Activated CD4-positive, alpha-beta T cell treated with anti-CD3 and anti-CD28 coated beads for 1 hour (primary cell): ENCODE data around the gene LTBP3.
"Not testable (repeated sequence)": the region's sequence is repeated elsewhere in the genome, so short reads cannot be mapped to it uniquely, and the experiment has no call there.

Source experiments
- DNase-seq: peaks from one replicate; pipeline ENCODE4 v3.0.0-alpha.2; 2020

LTBP3 gene

DNA sequence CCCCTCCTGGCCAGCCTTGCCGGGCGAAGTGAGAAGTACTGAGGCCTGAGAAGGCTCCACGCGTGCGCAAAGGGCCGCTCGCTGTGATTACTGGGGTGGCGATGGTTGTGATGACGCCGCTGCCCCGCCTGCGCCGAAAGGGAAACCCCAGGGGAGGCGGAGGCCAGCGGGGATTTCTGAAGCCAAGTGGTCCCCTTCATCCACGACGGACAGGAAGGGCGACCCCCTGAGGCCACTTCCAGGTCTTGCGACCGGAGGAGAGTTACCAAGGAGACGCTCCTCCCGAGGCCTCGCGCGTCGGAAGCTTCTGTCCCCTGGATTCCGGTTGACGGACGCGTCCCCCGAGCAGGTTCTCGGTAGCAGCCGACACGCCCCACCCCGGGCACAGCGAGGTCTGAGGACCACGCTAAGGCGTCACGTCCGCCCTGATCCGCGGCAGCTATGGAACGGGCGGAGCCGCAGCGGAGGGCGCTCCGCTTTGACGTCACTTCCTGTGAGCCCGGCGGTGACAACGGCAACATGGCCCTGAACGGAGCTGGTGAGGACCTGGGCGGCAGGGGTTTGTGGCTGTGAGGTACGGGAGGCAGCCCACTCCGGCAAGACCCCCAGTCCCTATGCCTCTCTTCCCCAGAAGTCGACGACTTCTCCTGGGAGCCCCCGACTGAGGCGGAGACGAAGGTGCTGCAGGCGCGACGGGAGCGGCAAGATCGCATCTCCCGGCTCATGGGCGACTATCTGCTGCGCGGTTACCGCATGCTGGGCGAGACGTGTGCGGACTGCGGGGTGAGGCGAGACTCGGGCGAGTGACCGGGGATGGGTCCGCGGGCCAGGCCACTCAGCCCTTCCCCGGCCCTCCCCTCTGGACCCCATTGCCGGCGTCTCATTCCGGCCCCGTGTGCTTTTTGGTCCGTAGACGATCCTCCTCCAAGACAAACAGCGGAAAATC, 12.1 kb upstream of the LTBP3 start, which contains the start of gene ZNRD2:
TSS of gene ZNRD2 (plus strand) at position 505 of the 946 bp plus-strand sequence. CDS start at position 520, 15 bp downstream.
- DNase-seq = peak; percentile 98

GRCh38 chr11:65569164-65569972, 11.2 kb upstream of the LTBP3 start:
- no peak for DNase-seq

DNA sequence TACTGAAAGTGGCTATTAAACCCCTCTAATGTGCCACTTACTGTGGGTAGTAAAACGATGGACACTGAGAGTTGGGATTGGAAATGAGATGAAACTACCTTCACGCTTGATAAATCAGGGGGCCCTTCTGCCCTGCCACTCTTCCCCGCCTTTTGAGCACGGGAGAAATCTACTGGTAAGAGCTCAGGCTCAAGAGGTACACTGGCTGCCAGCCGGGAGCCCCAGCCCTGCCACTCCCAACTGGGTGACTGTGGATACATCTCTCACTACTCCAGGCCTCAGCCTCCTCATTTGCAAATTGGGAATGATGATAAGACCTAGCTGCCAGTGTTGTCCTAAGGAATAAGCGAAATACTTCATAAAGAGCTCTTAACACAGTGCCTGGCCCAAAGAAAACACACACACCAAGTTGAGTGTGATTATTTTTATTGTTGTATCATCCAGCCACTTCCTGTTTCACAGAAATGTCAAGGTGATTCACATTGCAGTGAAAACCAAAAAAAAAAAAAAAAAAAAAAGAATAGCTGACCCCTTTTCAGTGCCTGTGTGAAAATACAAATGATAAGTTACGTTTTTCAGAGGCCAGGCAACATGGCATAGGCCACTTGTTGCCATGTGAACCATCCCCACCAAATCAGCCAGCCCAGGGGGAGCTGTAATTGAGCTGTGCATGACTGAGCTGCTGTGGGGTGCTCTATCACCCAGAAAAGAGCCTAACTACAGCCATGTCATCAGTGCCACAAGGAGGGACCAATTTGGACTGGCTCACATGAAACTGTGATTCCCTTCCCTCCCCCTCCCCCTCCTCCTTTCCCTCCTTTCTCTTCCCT, 7.7 kb upstream of the LTBP3 start:
- DNase-seq = no peak

DNA sequence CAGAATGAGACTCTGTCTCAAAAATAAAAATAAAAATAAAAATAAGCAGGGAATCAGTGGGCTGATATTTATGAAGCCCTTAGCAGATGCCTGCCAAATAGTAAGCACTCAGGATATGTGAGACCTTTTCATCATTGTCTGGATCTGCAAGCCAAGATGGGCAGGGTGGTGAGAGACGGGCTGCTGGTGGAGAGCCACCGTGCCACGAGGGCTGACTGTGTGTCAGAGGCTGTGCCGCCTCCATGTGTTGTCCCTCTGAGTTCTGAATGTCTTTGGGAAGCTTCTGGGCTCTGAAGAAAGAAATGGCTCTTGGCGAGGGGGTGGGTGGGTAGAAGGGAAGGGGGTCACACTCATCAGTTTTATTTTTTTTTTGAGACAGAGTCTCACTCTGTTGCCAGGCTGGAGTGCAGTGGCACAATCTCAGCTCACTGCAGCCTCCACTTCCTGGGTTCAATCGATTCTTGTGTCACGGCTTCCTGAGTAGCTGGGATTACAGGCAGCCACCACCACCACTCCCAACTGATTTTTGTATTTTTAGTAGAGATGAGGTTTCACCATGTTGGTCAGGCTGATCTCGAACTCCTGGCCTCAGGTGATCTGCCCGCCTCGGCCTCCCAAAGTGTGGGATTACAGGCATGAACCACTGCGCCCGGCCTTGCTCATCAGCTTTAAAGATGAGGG, 6.9 kb upstream of the LTBP3 start:
- DNase-seq = not testable (repeated sequence)

GRCh38 chr11:65563601-65564000, 5.4 kb upstream of the LTBP3 start:
- DNase-seq = no peak

DNA sequence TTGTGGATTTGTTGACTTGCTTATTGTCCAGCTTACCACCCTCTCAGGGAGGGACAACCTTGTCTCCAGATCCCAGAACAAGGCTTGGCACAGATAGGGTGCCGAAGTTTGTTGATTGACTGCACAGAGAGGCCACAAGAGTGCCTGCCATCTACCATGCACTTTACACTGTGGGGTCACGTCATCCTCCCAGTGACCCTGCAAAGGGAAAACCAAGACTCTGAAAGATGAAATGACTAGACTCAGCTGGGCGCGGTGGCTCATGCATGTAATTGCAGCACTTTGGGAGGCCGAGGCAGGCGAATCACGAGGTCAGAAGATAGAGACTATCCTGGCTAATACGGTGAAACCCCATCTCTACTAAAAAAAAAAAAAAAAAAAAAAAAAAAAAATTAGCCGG, 4.6 kb upstream of the LTBP3 start:
- no peak for DNase-seq

DNA sequence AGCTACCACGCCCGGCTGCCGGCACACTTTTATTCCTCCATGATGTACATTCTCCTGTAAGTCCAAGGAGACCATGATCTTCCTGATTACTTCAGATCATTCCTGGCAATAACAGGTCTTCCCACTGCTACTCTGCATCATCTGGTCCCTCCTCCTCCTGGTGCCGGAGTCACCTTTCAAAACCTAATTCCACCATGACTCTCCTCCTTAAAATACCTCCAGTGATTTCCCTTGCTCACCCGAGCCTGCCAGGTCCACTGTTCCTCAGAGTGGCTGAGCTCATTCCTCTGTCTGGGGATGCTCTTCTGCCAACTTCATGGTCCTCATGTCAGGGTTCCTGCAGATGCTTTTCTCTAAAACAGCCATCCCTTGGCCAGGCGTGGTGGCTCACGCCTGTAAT, 3.9 kb upstream of the LTBP3 start:
- no peak for DNase-seq

- no peak for DNase-seq
Measured at GRCh38 chr11:65560555-65561418, 2.6 kb upstream of the LTBP3 start.

- no peak for DNase-seq
Measured at GRCh38 chr11:65559951-65560537, 1.9 kb upstream of the LTBP3 start.

GRCh38 chr11:65559535-65559934, 1.4 kb upstream of the LTBP3 start:
- DNase-seq = no peak

- DNase-seq = no peak
Measured at GRCh38 chr11:65558930-65559509, 861 bp upstream of the LTBP3 start.

DNA sequence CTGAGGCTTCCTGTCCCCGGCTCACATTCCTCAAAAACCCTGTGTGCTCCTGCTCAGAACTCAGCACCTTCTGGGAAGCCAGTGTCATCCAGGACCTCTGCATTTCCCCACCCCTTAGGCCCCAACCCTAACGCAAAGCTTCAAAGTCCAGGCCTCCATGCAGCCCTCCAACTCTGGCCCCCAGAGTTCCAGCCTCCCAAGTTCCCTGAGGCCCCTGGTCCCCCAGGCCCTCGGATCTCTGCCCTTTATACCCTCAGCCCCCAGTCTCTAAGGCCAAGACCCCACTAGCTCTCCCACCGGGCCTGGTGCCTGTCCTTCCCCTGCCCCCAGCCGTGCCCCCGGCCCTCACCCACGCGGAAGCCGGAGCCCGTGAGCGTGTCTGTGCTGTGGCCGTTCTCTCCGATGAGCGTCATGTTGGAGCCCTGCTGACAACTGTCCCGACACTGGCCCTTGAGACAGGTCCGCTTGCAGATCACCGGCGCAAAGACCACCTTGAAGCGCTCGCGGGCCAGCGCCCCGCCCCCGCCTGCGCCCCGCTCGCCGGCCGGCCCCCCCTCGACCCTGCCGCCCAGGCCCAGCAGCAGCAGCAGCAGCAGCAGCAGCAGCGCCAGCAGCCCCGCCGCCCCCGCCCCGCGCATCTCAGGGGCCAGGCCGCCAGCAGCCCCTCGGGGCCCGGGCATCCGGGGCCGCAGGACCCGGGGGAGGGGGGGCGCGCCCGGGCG, 718 bp downstream of the LTBP3 start:
- no peak for DNase-seq

- no peak for DNase-seq
Measured at GRCh38 chr11:65556470-65557279, 1.5 kb downstream of the LTBP3 start.

DNA sequence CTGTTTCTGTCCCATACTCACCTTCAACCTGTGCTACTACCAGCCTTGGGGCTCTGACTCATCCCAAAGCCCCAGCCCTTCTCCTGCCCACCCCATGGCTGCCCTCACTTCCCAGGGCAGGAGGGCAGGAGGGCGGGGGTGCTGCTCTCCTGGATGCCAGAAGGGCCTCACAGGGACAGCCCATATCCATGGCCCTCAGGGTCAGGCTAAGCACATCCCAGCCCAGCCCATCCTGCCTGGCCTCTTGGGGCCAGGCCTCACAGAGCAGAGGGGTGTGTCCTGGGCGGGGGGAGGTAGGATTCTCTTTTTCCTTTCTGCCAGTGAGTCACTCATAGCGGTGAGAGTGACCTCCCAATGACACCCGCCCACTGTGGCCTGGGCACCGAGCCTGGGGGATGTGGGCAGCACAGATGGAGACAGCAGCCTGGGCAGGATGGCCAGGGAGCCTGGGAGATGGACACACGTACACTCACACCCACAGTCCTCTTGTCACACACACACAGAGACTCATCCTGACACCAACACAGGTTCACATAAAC, 2.4 kb downstream of the LTBP3 start:
- DNase-seq = no peak

- DNase-seq = no peak
Measured at GRCh38 chr11:65554842-65555430, 3.2 kb downstream of the LTBP3 start.

DNA sequence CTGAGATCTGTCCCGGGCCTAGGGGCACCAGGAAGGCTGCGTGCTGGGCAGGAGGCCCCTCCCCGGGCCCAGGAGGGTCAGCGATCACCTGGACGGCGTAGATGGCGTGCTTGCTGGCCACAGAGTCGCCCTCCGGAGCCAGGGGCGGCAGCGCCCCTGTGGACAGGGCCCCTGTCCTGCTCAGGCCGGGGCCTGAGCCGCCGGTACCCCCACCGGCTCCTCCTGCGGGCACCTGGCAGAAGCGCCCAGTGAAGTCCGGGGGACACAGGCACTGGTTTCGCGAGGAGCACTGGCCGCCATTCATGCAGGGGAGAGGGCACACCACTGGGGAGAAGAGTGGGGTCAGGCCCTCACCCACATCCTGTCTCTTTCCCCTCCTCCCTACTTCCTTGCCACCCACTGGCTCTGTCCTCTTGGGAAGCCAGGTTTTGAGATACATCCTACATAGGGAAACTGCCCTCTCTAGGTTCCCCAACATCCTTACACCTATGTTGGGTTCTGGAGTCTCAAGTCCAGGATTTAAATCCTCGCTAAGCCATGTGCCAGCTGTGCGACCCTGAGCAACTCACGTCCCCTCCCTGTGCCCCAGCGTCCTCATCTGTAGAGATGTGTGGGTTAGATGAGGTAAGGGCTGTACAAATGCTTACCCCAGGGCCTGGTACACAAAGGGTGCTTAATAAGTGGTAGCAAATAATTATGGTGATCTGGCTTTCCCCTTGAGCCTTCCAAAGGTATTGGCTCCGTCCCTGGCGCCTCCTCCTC, 3.9 kb downstream of the LTBP3 start:
- DNase-seq = no peak

DNA sequence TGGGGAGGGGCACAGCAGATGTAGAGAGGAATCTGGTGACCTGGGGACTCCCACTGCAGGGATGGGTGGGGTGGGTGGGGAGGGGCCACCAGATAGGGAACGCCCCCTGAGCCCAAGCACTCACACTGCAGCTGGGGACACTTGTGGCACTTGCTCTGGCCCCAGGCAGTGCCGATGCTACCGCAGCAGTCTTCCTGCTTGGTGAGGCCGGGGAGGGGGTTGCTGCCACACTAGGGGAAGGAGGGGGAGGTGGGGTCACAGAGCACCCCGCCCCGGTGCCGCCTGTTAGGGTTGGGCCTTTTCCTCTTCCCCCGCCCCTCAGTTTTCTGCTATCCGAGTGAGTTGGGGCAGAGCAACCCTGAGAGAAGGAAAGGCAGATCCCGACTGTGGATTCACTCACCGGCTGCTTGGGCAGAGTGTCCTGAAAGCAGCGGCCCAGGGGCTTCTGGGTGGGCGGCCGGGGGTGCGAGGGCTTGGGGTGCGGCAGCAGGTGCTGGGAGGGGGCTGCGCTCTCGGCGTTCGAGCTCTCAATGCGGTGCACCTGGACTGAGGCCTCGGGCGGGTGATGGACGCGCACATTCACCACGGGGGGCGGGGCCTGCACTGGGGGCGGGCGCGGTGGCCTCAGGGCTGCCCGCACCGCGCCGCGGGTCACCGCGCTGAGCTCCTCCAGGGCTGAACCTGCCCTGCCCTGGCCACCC, 4.7 kb downstream of the LTBP3 start:
- DNase-seq = peak; percentile 58
